CD4-positive, alpha-beta T cell (primary cell): ENCODE data around the gene SUSD6. TPM values are rescaled to one million over a fixed set of nuclear protein-coding genes. Genes with fewer than 3 reads are reported as not detected.

Source experiments
- ATAC-seq: fragments of 200-7000 bp; cut with Tn5 transposase; one replicate; pipeline ENCODE4 v1.10.0; 2022; ENCODE audit warnings: mild to moderate bottlenecking; ENCODE audit not compliant: poor library complexity
- CTCF ChIA-PET: fragments of 350-600 bp; sonication (Branson Sonifier 250); formaldehyde crosslinking; loops from one replicate; lab custom pipeline; 2021; ENCODE audit warnings: antibody characterized with exemption, inconsistent platforms; lab: Charles Lee
- POLR2A ChIA-PET: fragments of 350-600 bp; sonication (Branson Sonifier 250); formaldehyde crosslinking; loops from one replicate; lab custom pipeline; 2021; ENCODE audit warnings: antibody characterized with exemption, inconsistent platforms; lab: Charles Lee
- DNase-seq, 14 experiments: peaks; one replicate each; pipeline ENCODE4 v3.0.0-alpha.2; 2013 to 2020; ENCODE audit warnings: mixed read lengths in 2 of 14
- H3K27ac ChIP-seq, 2 donors: one replicate each; pipeline versions ENCODE4 v1.5.1 to v1.7.0; 2013; ENCODE audit warnings: low read length in 2 of 2, low read depth in 1 of 2, mild to moderate bottlenecking in 1 of 2
- H3K27me3 ChIP-seq, 2 experiments: 1 replicate in 1 of 2; 2 replicates in 1 of 2; pipeline versions ENCODE4 v1.6.1 to v1.7.0; 2013; ENCODE audit warnings: low read length in 2 of 2, control low read depth in 1 of 2, mild to moderate bottlenecking in 1 of 2, moderate library complexity in 1 of 2; ENCODE audit not compliant: insufficient read depth in 2 of 2, control insufficient read depth in 1 of 2
- H3K36me3 ChIP-seq: one replicate; pipeline ENCODE4 v1.6.1; 2013; ENCODE audit warnings: low read length, control low read depth; ENCODE audit not compliant: insufficient read depth
- H3K4me1 ChIP-seq: one replicate; pipeline ENCODE4 v1.6.1; 2013; ENCODE audit warnings: low read length, control low read depth; ENCODE audit not compliant: insufficient read depth
- H3K4me3 ChIP-seq: one replicate; pipeline ENCODE4 v1.5.1; 2013; ENCODE audit warnings: mild to moderate bottlenecking, low read length, moderate library complexity
- H3K9me3 ChIP-seq, 2 experiments: 1 replicate in 1 of 2; 2 replicates in 1 of 2; pipeline versions ENCODE4 v1.6.1 to v1.7.0; 2013; ENCODE audit warnings: low read length in 2 of 2, mild to moderate bottlenecking in 2 of 2, control low read depth in 1 of 2, moderate library complexity in 1 of 2; ENCODE audit not compliant: control insufficient read depth in 1 of 2, insufficient read depth in 1 of 2
- H3K27ac Mint-ChIP-seq: one replicate; pipeline ENCODE4 v1.8.0; 2020; ENCODE audit warnings: mixed read lengths
- H3K27me3 Mint-ChIP-seq: one replicate; pipeline ENCODE4 v1.8.0; 2021; ENCODE audit warnings: mixed read lengths
- H3K36me3 Mint-ChIP-seq: one replicate; pipeline ENCODE4 v1.8.0; 2021; ENCODE audit warnings: low read depth, mixed read lengths
- H3K4me1 Mint-ChIP-seq: one replicate; pipeline ENCODE4 v1.8.0; 2021; ENCODE audit warnings: low read depth, mixed read lengths
- H3K4me3 Mint-ChIP-seq: one replicate; pipeline ENCODE4 v1.8.0; 2020; ENCODE audit warnings: mild to moderate bottlenecking, mixed read lengths
- H3K9me3 Mint-ChIP-seq: one replicate; pipeline ENCODE4 v1.8.0; 2020; ENCODE audit warnings: mixed read lengths
- CTCF ChIP-seq: fragments of 200-600 bp; IDR thresholded peaks from one replicate; pipeline ENCODE4 v1.8.0; 2022; ENCODE audit warnings: antibody characterized with exemption, mild to moderate bottlenecking
- intact Hi-C, 2 experiments: fragments of 100-400 bp; cut with DNase I in 1 of 2; cut with micrococcal nuclease in 1 of 2; formaldehyde crosslinking; loops; one replicate each; pipeline versions ENCODE4 v1.15.1 to v1.9.0; 2023 to 2025; cut with DNase I, micrococcal nuclease
- total RNA-seq, 174 experiments: library from RNA in 2 of 174; stranded (reverse) in 2 of 174; gene quantifications; one replicate each; pipeline ENCODE4 v1.2.3 and lab custom pipeline; 2021 to 2026

SUSD6 gene
- total RNA-seq, 2 experiments from 2014 or later: 93.7 to 95.1 TPM

- Histone ChIP-seq H3K4me1 (peaks cover 51% of the 10 kb centered on the region), H3K9me3 (no peaks in the 10 kb centered on the region), H3K4me3 (no peak overlapping the region), H3K36me3 (peaks cover 8% of the 10 kb centered on the region), H3K27ac (no peak overlapping the region), H3K27me3 (no peaks in the 10 kb centered on the region)
- CTCF ChIA-PET: no interaction called here
- TF ChIP-seq CTCF: no peak
- H3K36me3 Mint-ChIP-seq: peaks cover 56% of the 10 kb centered on the region
- ATAC-seq (no peak), DNase-seq (no peak)
- peak overlapping the region; percentile 84 for H3K27ac Mint-ChIP-seq
- H3K4me1 Mint-ChIP-seq: peaks cover 96% of the 10 kb centered on the region
- peak overlapping the region; percentile 23 for H3K4me3 Mint-ChIP-seq
- POLR2A ChIA-PET: interaction anchor here (0.7 to 1.7 kb wide), 5 partner anchors 19 to 63 kb away, joined by 3 to 4 read pairs (median 4); no protein-coding TSS in a partner anchor
- no peaks in the 10 kb centered on the region for H3K9me3 Mint-ChIP-seq
- no peaks in the 10 kb centered on the region for H3K27me3 Mint-ChIP-seq
- intact Hi-C loops: loop anchor here in 1 of 2 experiments (10.0 kb wide), 1 partner anchor 52 kb away; the partner anchor contains the start of gene SUSD6
Measured at GRCh38 chr14:69666690-69667211, 55.4 kb downstream of the SUSD6 start.

- ATAC-seq (no peak), DNase-seq (peak in 1 of 14 experiments; percentile 32)
- TF ChIP-seq CTCF: no peak
- Histone ChIP-seq H3K27me3 (no peaks in the 10 kb centered on the region), H3K27ac (no peak overlapping the region), H3K4me1 (peaks cover 59% of the 10 kb centered on the region), H3K36me3 (peaks cover 5% of the 10 kb centered on the region), H3K4me3 (no peak overlapping the region), H3K9me3 (no peaks in the 10 kb centered on the region)
- H3K4me3 Mint-ChIP-seq: peak overlapping the region; percentile 71
- no peaks in the 10 kb centered on the region for H3K27me3 Mint-ChIP-seq
- peaks cover 44% of the 10 kb centered on the region for H3K36me3 Mint-ChIP-seq
- peaks cover 96% of the 10 kb centered on the region for H3K4me1 Mint-ChIP-seq
- intact Hi-C loops: loop anchor here in 1 of 2 experiments (10.0 kb wide), 1 partner anchor 53 kb away; the partner anchor contains the start of gene SUSD6
- ChIA-PET CTCF (no interaction called here), POLR2A (interaction anchor here (1.0 to 1.2 kb wide), 4 partner anchors 22 to 100 kb away, joined by 3 to 5 read pairs (median 4); partner anchors contain the start of gene SRSF5)
- peak overlapping the region; percentile 84 for H3K27ac Mint-ChIP-seq
- no peaks in the 10 kb centered on the region for H3K9me3 Mint-ChIP-seq
Measured at GRCh38 chr14:69667938-69668335, 56.5 kb downstream of the SUSD6 start.

- ATAC-seq (peak; percentile 33), DNase-seq (peak in 2 of 14 experiments; percentile 26 to 38)
- Histone ChIP-seq H3K36me3 (peaks cover 5% of the 10 kb centered on the region), H3K27me3 (no peaks in the 10 kb centered on the region), H3K27ac (no peak overlapping the region), H3K4me3 (no peak overlapping the region), H3K9me3 (no peaks in the 10 kb centered on the region), H3K4me1 (peaks cover 74% of the 10 kb centered on the region)
- Mint-ChIP-seq H3K27ac (peak overlapping the region; percentile 84), H3K4me3 (peak overlapping the region; percentile 83), H3K9me3 (no peaks in the 10 kb centered on the region), H3K27me3 (no peaks in the 10 kb centered on the region), H3K4me1 (peaks cover 96% of the 10 kb centered on the region), H3K36me3 (peaks cover 36% of the 10 kb centered on the region)
- ChIA-PET POLR2A (interaction anchor here (0.7 to 1.5 kb wide), 5 partner anchors 33 to 97 kb away, joined by 3 to 5 read pairs (median 5); partner anchors contain the start of gene SRSF5), CTCF (no interaction called here)
- TF ChIP-seq CTCF: no peak
- intact Hi-C loops: loop anchor here in 1 of 2 experiments (10.0 kb wide), 1 partner anchor 55 kb away; the partner anchor contains the start of gene SUSD6
Measured at GRCh38 chr14:69669375-69669774, 58.0 kb downstream of the SUSD6 start.
